Right atrium auricular region (tissue), 2 donors: ENCODE data around the gene GDPD4. TPM values are rescaled to one million over a fixed set of nuclear protein-coding genes. Genes with fewer than 3 reads are reported as not detected.

Experiments used
- DNase-seq: peaks from one replicate; pipeline ENCODE4 v3.0.0-alpha.2; 2019; ENCODE audit warnings: low spot score
- H3K27ac ChIP-seq, 2 donors: fragments of 200-600 bp; sonication (generic); 1 replicate in 1 of 2; 2 replicates in 1 of 2; pipeline ENCODE4 v1.5.1; 2016 to 2019
- H3K27me3 ChIP-seq, 2 donors: fragments of 200-600 bp; sonication (generic); one replicate each; pipeline versions ENCODE4 v1.5.1 to v1.6.0; 2017 to 2019
- H3K36me3 ChIP-seq: fragments of 200-600 bp; sonication (generic); one replicate; pipeline ENCODE4 v1.5.1; 2016
- H3K4me1 ChIP-seq, 2 donors: fragments of 200-600 bp; sonication (generic); one replicate each; pipeline versions ENCODE4 v1.5.1 to v1.6.0; 2017 to 2019
- H3K4me3 ChIP-seq, 2 donors: fragments of 200-600 bp; sonication (generic); 1 replicate in 1 of 2; 2 replicates in 1 of 2; pipeline ENCODE4 v1.5.1; 2017 to 2019; ENCODE audit warnings: mild to moderate bottlenecking in 1 of 2, moderate library complexity in 1 of 2
- H3K9me3 ChIP-seq, 2 donors: fragments of 200-600 bp; sonication (generic); one replicate each; pipeline ENCODE4 v1.5.1; 2019
- total RNA-seq, 2 donors: library from RNA; depleted of rRNA; stranded (reverse); fragments of >200 nt; gene quantifications; one replicate each; pipeline ENCODE4 v1.1.0, GENCODE V29; 2016
- TF ChIP-seq, protein P1 (sequence below), 2 donors: fragments of 200-600 bp; sonication (generic); IDR thresholded peaks; one replicate each; pipeline ENCODE4 v1.5.1; 2019; ENCODE audit warnings: antibody characterized with exemption in 2 of 2

GDPD4 gene
- total RNA-seq, 2 donors from 2014 or later = not detected

- TF ChIP-seq, protein P1, sequence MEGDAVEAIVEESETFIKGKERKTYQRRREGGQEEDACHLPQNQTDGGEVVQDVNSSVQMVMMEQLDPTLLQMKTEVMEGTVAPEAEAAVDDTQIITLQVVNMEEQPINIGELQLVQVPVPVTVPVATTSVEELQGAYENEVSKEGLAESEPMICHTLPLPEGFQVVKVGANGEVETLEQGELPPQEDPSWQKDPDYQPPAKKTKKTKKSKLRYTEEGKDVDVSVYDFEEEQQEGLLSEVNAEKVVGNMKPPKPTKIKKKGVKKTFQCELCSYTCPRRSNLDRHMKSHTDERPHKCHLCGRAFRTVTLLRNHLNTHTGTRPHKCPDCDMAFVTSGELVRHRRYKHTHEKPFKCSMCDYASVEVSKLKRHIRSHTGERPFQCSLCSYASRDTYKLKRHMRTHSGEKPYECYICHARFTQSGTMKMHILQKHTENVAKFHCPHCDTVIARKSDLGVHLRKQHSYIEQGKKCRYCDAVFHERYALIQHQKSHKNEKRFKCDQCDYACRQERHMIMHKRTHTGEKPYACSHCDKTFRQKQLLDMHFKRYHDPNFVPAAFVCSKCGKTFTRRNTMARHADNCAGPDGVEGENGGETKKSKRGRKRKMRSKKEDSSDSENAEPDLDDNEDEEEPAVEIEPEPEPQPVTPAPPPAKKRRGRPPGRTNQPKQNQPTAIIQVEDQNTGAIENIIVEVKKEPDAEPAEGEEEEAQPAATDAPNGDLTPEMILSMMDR (IDR thresholded peaks at IDR 0.05) = no peak
- H3K27ac ChIP-seq = no peak overlapping the region
- H3K27me3 ChIP-seq = no peaks in the 10 kb centered on the region
- H3K4me1 ChIP-seq = no peaks in the 10 kb centered on the region
- no peak for DNase-seq
- H3K36me3 ChIP-seq = no peaks in the 10 kb centered on the region
- H3K9me3 ChIP-seq = no peaks in the 10 kb centered on the region
- H3K4me3 ChIP-seq = no peak overlapping the region
Measured at GRCh38 chr11:77190331-77191075, 111.0 kb downstream of the GDPD4 start.

DNA sequence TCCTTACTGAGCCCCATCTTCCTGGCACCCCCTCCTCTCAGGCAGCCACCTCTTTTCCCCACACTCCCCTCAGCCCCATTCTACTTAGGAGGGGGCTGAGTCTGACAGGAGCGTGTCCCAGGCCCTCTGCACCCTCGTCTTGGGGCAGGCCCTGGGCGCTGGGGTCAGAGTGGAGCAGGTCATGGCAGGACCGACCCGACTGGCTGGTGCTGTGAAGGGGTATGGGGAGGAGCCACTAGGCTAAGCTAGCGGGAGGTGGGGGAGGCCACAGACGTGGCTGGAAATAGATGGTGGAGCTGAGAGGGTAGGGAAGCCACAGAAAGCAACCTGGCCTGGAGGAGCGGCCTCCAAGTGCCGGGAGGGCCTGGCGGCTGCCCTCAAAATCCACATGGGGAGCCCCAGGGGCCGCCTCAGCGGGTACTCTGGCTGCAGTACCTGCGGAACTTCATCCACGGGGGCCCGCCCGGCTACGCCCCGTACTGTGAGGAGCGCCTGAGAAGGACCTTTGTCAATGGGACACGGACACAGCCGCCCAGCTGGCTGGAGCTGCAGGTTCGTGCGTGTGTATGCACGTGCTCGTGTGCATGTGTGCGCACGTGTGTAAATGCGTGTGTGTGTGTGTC is 111.8 kb downstream of the GDPD4 start:
- Histone ChIP-seq H3K9me3 (no peaks in the 10 kb centered on the region), H3K27me3 (no peaks in the 10 kb centered on the region), H3K4me3 (no peak overlapping the region), H3K27ac (no peak overlapping the region), H3K36me3 (no peaks in the 10 kb centered on the region), H3K4me1 (no peaks in the 10 kb centered on the region)
- TF ChIP-seq, protein P1 (IDR thresholded peaks at IDR 0.05) = no peak
- DNase-seq = no peak

GRCh38 chr11:77188633-77189491 is 112.6 kb downstream of the GDPD4 start:
- Histone ChIP-seq H3K4me1 (no peaks in the 10 kb centered on the region), H3K27ac (no peak overlapping the region), H3K4me3 (no peak overlapping the region), H3K36me3 (no peaks in the 10 kb centered on the region), H3K27me3 (no peaks in the 10 kb centered on the region), H3K9me3 (no peaks in the 10 kb centered on the region)
- TF ChIP-seq, protein P1 (IDR thresholded peaks at IDR 0.05) = peak in 1 of 2 donors; percentile 8
- no peak for DNase-seq

DNA sequence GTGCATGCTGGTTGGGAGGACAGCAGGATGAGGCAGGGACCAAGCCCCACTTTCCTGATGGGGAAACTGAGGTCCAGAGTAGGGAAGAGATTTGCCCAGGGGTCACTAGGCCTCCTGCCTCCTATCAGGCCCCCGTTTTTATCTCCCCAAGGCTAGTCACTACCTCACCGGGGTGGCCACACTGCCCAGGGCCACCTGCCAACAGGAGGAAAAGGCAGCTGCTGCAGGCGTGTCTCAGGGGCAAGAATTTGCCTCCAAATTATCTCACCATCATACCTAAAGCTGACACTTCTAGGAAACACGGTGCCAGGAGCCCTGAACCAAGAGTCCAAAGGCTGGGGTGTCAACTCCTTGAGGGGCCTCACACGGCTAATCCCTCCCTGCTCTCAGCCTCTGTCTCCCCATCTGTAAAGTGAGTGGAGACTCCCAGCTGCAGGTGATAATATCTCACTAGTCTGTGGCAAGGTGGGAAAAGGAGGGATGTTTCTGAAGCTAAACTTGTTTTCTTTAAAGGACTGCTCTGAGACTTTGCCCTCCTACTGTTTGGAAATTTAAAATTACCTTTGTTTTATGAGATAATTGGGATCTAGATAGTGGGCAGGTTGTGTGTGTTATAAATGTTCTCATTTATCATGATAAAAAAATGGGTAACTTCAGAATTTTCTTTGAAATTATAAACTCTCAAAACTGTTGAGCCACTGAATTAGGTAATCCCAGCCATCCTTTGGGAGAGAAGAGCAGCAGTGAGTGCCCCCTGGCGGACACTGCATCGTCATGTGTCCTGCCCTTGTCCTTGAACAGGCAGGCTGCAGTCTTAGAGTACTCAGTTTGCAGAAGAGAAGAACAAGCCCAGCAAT is 113.5 kb downstream of the GDPD4 start:
- H3K27me3 ChIP-seq = no peaks in the 10 kb centered on the region
- no peaks in the 10 kb centered on the region for H3K9me3 ChIP-seq
- no peak overlapping the region for H3K4me3 ChIP-seq
- no peaks in the 10 kb centered on the region for H3K4me1 ChIP-seq
- H3K27ac ChIP-seq = no peak overlapping the region
- peak; percentile 89 for DNase-seq
- no peaks in the 10 kb centered on the region for H3K36me3 ChIP-seq
- TF ChIP-seq, protein P1 (IDR thresholded peaks at IDR 0.05) = peak; percentile 68 to 88

- H3K36me3 ChIP-seq = no peaks in the 10 kb centered on the region
- H3K4me3 ChIP-seq = no peak overlapping the region
- no peak overlapping the region for H3K27ac ChIP-seq
- no peaks in the 10 kb centered on the region for H3K4me1 ChIP-seq
- H3K9me3 ChIP-seq = no peaks in the 10 kb centered on the region
- no peaks in the 10 kb centered on the region for H3K27me3 ChIP-seq
- DNase-seq = no peak
- TF ChIP-seq, protein P1 (IDR thresholded peaks at IDR 0.05) = no peak
Measured at GRCh38 chr11:77187111-77187750, 114.3 kb downstream of the GDPD4 start.
